Measurements from ENCODE around the gene RBPJL. TPM values are rescaled to one million over a fixed set of nuclear protein-coding genes. Genes with fewer than 3 reads are reported as not detected.

Gene RBPJL
- total RNA-seq, 1 experiment from 2014 or later = not detected

DNA sequence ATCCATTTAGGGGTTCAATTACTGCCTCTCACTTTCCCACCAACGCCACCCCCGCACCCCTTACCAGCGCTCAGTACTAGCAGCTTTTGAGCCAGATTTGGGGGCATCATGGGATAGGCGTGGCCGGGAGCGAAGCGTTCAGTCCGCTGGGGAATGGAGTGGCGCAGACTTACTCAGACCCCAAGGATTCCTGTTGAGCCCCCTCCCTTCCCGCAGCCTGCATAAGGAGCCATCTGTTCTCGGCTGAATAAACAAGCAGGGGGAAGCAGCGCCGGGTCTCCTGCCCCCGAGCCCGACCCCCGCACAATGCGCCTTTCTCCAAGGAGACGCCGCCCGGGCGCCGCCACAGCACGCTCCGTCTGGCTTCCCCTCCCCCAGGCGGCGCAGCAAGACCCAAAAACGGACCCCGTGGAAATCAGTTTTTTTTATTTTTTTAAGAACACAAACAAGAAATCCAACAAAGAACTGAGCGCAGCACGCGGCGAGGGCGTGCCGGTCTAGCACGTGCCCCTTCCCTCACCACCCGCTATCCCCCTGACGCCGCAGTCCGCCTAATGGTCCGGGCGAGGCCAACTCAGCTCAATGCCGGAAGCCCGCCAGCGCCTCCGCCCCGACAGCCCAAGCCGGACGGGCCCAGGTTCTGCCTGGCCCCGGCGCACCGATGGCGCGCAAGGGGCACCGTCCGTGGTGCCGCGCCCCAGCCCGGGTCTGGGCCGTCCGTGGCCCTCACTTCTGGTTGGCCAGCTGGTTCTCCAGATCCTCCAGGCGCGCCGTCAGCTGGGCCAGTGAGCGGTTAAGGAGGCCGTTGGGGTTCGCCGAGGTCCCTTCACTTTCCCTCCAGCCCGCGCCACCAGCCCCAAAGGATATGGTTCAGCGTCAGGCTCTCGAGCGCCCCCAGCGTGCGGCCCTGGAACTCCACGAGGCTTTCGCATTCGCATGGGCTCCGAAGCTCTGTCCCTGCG is 13.3 kb upstream of the RBPJL start:
- Histone ChIP-seq H3K9me2 (replicated peaks; ENCODE audit: low read length) (no peaks in the 10 kb centered on the region), H3K27me3 (ENCODE audit: low read length) (no peaks in the 10 kb centered on the region), H3K9me3 (ENCODE audit: low read length) (no peaks in the 10 kb centered on the region), H3K36me3 (ENCODE audit: low read depth, low read length) (no peaks in the 10 kb centered on the region), H4K20me1 (ENCODE audit: low read length) (no peaks in the 10 kb centered on the region), H3K9ac (ENCODE audit: low read length) (peak overlapping the region; percentile 74), H3K4me3 (ENCODE audit: low read length) (peak overlapping the region; percentile 70), H3K79me2 (ENCODE audit: low read length) (no peaks in the 10 kb centered on the region), H3F3A (ENCODE audit: low read length, unreplicated experiment) (no peaks in the 10 kb centered on the region), H2AFZ (ENCODE audit: low read length) (peak overlapping the region; percentile 90), H3K27ac (ENCODE audit: low read length) (no peak overlapping the region), H3K4me1 (ENCODE audit: insufficient read depth, low read length) (peaks cover 6% of the 10 kb centered on the region), H3K4me2 (ENCODE audit: low read length) (peak overlapping the region; percentile 87)
- peak; percentile 90 for DNase-seq
- TF ChIP-seq, protein P1, sequence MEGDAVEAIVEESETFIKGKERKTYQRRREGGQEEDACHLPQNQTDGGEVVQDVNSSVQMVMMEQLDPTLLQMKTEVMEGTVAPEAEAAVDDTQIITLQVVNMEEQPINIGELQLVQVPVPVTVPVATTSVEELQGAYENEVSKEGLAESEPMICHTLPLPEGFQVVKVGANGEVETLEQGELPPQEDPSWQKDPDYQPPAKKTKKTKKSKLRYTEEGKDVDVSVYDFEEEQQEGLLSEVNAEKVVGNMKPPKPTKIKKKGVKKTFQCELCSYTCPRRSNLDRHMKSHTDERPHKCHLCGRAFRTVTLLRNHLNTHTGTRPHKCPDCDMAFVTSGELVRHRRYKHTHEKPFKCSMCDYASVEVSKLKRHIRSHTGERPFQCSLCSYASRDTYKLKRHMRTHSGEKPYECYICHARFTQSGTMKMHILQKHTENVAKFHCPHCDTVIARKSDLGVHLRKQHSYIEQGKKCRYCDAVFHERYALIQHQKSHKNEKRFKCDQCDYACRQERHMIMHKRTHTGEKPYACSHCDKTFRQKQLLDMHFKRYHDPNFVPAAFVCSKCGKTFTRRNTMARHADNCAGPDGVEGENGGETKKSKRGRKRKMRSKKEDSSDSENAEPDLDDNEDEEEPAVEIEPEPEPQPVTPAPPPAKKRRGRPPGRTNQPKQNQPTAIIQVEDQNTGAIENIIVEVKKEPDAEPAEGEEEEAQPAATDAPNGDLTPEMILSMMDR (conservative IDR thresholded peaks at IDR 0.05; ENCODE audit: low read depth, low read length) = peak; percentile 90
- TF ChIP-seq EZH2 (IDR thresholded peaks at IDR 0.05; ENCODE audit: low read length, unreplicated experiment) (no peak), EZH2phosphoT487 (IDR thresholded peaks at IDR 0.05; ENCODE audit: borderline replicate concordance, low read length) (no peak)
- peak; percentile 78 for ATAC-seq
- POLR2A ChIA-PET (ENCODE audit: unreplicated experiment) = interaction anchor here (0.6 kb wide), 1 partner anchor 166 kb away, joined by 3 read pairs; no protein-coding TSS in a partner anchor
- BruUV-seq (replicated peaks) = TSS peak; percentile 64
- intact Hi-C loops (cut with micrococcal nuclease) = loop anchor here (5.0 kb wide), 2 partner anchors 106 to 381 kb away; partner anchors contain the start of gene PABPC1L
- CTCF ChIA-PET = interaction anchor here (0.5 to 2.4 kb wide), 22 partner anchors 9 to 408 kb away, joined by 3 to 22 read pairs (median 4); partner anchors contain the start of genes SYS1 and YWHAB

DNA sequence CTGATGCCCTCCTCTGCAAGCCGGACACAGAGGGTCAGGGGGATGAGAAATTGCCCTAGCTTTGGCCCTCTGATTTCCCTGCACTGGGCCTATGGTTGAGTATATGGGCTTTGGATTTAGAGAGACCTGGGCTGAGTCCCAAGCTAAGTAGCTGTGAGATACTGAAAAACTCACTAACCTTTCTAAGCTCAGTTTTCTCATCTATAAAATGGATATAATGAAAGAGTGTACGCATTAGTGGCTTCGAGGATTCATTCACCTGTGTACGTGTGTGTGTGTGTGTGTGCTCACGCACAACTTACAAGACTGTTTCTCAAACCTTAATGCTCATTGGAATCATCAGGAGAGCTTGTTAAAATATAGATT is 12.7 kb upstream of the RBPJL start:
- Histone ChIP-seq H3K9ac (ENCODE audit: low read length) (no peak overlapping the region), H3K4me2 (ENCODE audit: low read length) (peak overlapping the region; percentile 87), H3K27me3 (ENCODE audit: low read length) (no peaks in the 10 kb centered on the region), H3K4me1 (ENCODE audit: insufficient read depth, low read length) (peaks cover 6% of the 10 kb centered on the region), H3F3A (ENCODE audit: low read length, unreplicated experiment) (no peaks in the 10 kb centered on the region), H3K4me3 (ENCODE audit: low read length) (peak overlapping the region; percentile 70), H3K9me3 (ENCODE audit: low read length) (no peaks in the 10 kb centered on the region), H3K79me2 (ENCODE audit: low read length) (no peaks in the 10 kb centered on the region), H3K36me3 (ENCODE audit: low read depth, low read length) (no peaks in the 10 kb centered on the region), H3K9me2 (replicated peaks; ENCODE audit: low read length) (no peaks in the 10 kb centered on the region), H4K20me1 (ENCODE audit: low read length) (no peaks in the 10 kb centered on the region), H2AFZ (ENCODE audit: low read length) (peak overlapping the region; percentile 90), H3K27ac (ENCODE audit: low read length) (no peak overlapping the region)
- no peak for ATAC-seq
- no peak for DNase-seq
- BruUV-seq (replicated peaks) = no TSS peak
- TF ChIP-seq, protein P1 (conservative IDR thresholded peaks at IDR 0.05; ENCODE audit: low read depth, low read length) = peak; percentile 5; the same call in 1 of the 2 replicates
- TF ChIP-seq EZH2 (IDR thresholded peaks at IDR 0.05; ENCODE audit: low read length, unreplicated experiment) = no peak
- TF ChIP-seq EZH2phosphoT487 (IDR thresholded peaks at IDR 0.05; ENCODE audit: borderline replicate concordance, low read length) = no peak
- CTCF ChIA-PET = interaction anchor here (0.5 to 2.4 kb wide), 24 partner anchors 8 to 1235 kb away, joined by 3 to 22 read pairs (median 4); partner anchors contain the start of genes SLPI, SYS1 and YWHAB
- intact Hi-C loops (cut with micrococcal nuclease) = loop anchor here (5.0 kb wide), 2 partner anchors 107 to 382 kb away; partner anchors contain the start of gene PABPC1L
- POLR2A ChIA-PET (ENCODE audit: unreplicated experiment) = interaction anchor here (0.6 kb wide), 1 partner anchor 167 kb away, joined by 3 read pairs; no protein-coding TSS in a partner anchor
